Stimulated activated CD8-positive, alpha-beta memory T cell treated with anti-CD3 and anti-CD28 coated beads, Interleukin-7, amount 100 ng/mL, for 24 hours (primary cell): ENCODE measurements around the gene SCP2D1.
"Not testable (repeated sequence)": the region's sequence is repeated elsewhere in the genome, so short reads cannot be mapped to it uniquely, and the experiment has no call there.

Experiments
- DNase-seq: peaks from one replicate; pipeline ENCODE4 v3.0.0-alpha.2; 2020; ENCODE audit warnings: low read depth

Gene SCP2D1

GRCh38 chr20:18813483-18813882 is at the start of gene SCP2D1:
TSS of gene SCP2D1 (plus strand) at chr20:18813783. CDS start at chr20:18813816, 33 bp downstream.
- DNase-seq = no peak

- no peak for DNase-seq
Observed at GRCh38 chr20:18767676-18768075, 45.9 kb upstream of the SCP2D1 start.

GRCh38 chr20:18773566-18773965 is 40.0 kb upstream of the SCP2D1 start:
- no peak for DNase-seq

- no peak for DNase-seq
Observed at GRCh38 chr20:18774207-18774606, 39.4 kb upstream of the SCP2D1 start.

- no peak for DNase-seq
Observed at GRCh38 chr20:18775633-18776032, 38.0 kb upstream of the SCP2D1 start.

- DNase-seq = no peak
Observed at GRCh38 chr20:18778690-18779392, 34.7 kb upstream of the SCP2D1 start.

GRCh38 chr20:18780385-18781130 is 33.0 kb upstream of the SCP2D1 start:
- no peak for DNase-seq

GRCh38 chr20:18781509-18781908 is 32.1 kb upstream of the SCP2D1 start:
- DNase-seq = no peak

- no peak for DNase-seq
Observed at GRCh38 chr20:18783385-18783959, 30.1 kb upstream of the SCP2D1 start.

- not testable (repeated sequence) for DNase-seq
Observed at GRCh38 chr20:18787046-18787445, 26.5 kb upstream of the SCP2D1 start.

- DNase-seq = no peak
Observed at GRCh38 chr20:18788021-18788420, 25.6 kb upstream of the SCP2D1 start.

GRCh38 chr20:18790787-18791186 is 22.8 kb upstream of the SCP2D1 start:
- DNase-seq = no peak

- DNase-seq = peak; percentile 64
Observed at GRCh38 chr20:18793625-18794427, 19.8 kb upstream of the SCP2D1 start.

- no peak for DNase-seq
Observed at GRCh38 chr20:18794428-18794787, 19.2 kb upstream of the SCP2D1 start.

- DNase-seq = no peak
Observed at GRCh38 chr20:18795366-18795765, 18.2 kb upstream of the SCP2D1 start.

GRCh38 chr20:18796282-18796833 is 17.2 kb upstream of the SCP2D1 start:
- no peak for DNase-seq

- no peak for DNase-seq
Observed at GRCh38 chr20:18801516-18801915, 12.1 kb upstream of the SCP2D1 start.

- no peak for DNase-seq
Observed at GRCh38 chr20:18802012-18802634, 11.5 kb upstream of the SCP2D1 start.

- DNase-seq = no peak
Observed at GRCh38 chr20:18805881-18806280, 7.7 kb upstream of the SCP2D1 start.

- no peak for DNase-seq
Observed at GRCh38 chr20:18808712-18809111, 4.9 kb upstream of the SCP2D1 start.

GRCh38 chr20:18811186-18811585 is 2.4 kb upstream of the SCP2D1 start:
- no peak for DNase-seq

GRCh38 chr20:18811904-18812303 is 1.7 kb upstream of the SCP2D1 start:
- no peak for DNase-seq
